ENCODE results near the gene ATG16L2.
"Not testable (repeated sequence)": the region's sequence is repeated elsewhere in the genome, so short reads cannot be mapped to it uniquely, and the experiment has no call there.

The ATG16L2 gene

DNA sequence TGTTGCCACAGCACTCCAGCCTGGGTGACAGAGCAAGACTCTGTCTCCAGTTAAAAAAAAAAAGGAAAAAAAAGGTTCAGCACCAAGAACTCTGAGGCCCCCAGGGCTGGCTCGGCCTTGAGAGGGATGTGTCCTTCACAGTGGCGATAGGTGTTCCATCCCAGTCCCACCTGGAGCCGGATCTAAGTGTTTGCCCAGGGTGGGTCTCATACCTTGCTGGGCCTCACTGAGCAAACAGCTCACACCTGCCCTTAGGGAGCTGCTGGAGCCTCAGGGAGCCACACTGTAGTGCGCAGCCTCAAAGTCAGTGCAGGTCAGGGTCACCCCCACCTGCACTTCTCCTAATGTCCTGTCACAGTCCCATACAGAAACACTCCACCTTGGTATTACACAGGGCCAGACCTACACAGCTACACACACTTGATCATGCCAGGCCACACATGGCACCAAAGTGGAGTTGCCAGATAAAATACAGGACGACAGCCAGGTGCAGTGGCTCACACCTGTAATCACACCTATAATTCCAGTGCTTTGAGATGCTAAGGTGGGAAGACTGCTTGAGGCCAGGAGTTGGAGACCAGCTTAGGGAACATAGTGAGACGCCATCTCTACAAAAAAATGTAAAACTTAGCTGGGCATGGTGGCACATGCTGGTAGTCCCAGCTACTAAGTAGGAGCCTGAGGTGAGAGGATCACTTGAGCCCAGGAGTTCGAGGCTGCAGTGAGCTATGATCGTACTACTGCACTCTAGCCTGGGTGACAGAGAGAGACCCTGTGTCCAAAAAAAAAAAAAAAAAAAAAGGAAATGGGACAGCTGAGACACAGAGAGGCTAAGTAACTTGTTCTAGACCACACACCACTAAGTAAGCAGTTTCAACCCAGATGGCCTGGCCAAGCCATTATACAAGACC, 27.7 kb upstream of the ATG16L2 start:
- H3K4me3 ChIP-seq (ENCODE audit: low read length): no peak overlapping the region
- DNase-seq (ENCODE audit: low read depth): no peak
- no peak for TF ChIP-seq CTCF (conservative IDR thresholded peaks at IDR 0.05; ENCODE audit: low read depth, low read length)

- no peak overlapping the region for H3K4me3 ChIP-seq (ENCODE audit: low read length)
- no peak for DNase-seq (ENCODE audit: low read depth)
- TF ChIP-seq CTCF (conservative IDR thresholded peaks at IDR 0.05; ENCODE audit: low read depth, low read length): no peak
Measured at GRCh38 chr11:72787216-72788104, 26.8 kb upstream of the ATG16L2 start.

DNA sequence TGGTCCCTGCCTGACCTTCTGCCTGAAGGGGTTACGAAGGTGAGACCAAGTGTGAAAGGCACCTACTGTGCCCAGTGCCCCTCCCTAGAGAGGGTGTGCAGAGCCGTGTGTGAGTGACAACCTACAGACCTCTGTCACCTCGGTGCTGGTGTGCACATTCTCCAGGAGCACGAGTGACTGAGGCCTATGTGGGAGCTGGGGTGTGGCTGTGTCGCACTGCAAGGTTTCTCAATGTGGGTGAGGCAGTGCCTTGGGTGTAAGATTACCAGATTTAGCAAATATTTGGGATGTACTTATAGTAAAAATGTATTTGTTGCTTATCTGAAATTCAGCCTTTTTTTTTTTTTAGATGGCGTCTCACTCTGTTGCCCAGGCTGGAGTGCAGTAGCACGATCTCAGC, 26.0 kb upstream of the ATG16L2 start:
- no peak overlapping the region for H3K4me3 ChIP-seq (ENCODE audit: low read length)
- DNase-seq (ENCODE audit: low read depth): no peak
- no peak for TF ChIP-seq CTCF (conservative IDR thresholded peaks at IDR 0.05; ENCODE audit: low read depth, low read length)

GRCh38 chr11:72789493-72790131, 24.6 kb upstream of the ATG16L2 start:
- H3K4me3 ChIP-seq (ENCODE audit: low read length): no peak overlapping the region
- DNase-seq (ENCODE audit: low read depth): no peak
- no peak for TF ChIP-seq CTCF (conservative IDR thresholded peaks at IDR 0.05; ENCODE audit: low read depth, low read length)

- not testable (repeated sequence) for DNase-seq (ENCODE audit: low read depth); H3K4me3 ChIP-seq (ENCODE audit: low read length)
Measured at GRCh38 chr11:72791228-72791627, 23.0 kb upstream of the ATG16L2 start.

DNA sequence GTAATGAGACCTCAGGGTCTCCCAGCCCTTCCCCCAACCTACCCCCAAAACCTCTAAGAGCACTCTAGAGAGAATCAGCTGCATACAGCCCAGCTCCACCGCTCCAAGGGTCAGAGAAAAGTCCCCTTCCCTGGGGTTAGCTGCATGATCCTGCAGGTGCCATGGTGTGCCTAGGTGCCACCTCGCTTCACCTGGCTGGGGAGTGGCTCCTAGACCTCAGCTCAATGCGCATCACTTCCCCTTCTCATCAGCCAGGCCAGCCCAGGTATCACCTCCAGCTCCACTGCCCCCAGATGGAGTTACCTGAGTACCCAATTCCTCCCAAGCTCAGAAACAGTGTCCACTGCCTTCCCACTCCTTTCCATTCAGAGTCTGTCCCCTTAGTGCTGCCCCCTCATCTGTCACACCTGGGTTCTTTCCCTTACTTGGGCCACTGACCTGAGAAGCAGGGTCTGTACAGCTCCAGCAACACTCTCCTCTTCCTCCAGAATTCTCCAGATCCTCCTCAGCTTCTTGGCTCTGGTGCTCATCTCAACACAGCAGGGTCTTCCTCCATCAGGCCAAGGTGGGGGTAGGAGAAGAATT, 21.7 kb upstream of the ATG16L2 start:
- peak overlapping the region; percentile 26 for H3K4me3 ChIP-seq (ENCODE audit: low read length)
- TF ChIP-seq CTCF (conservative IDR thresholded peaks at IDR 0.05; ENCODE audit: low read depth, low read length): no peak
- no peak for DNase-seq (ENCODE audit: low read depth)

- H3K4me3 ChIP-seq (ENCODE audit: low read length): peak overlapping the region; percentile 26
- no peak for DNase-seq (ENCODE audit: low read depth)
- no peak for TF ChIP-seq CTCF (conservative IDR thresholded peaks at IDR 0.05; ENCODE audit: low read depth, low read length)
Measured at GRCh38 chr11:72793076-72793424, 21.2 kb upstream of the ATG16L2 start.

Data from retinal pigment epithelial cell (primary cell).